22Rv1 (cell line): ENCODE measurements around the gene FHIT.

Experiments
- H3K27ac ChIP-seq: fragments of 450-650 bp; 2 replicates; pipeline ENCODE4 v1.5.1; 2017
- ZFX ChIP-seq: fragments of 450-650 bp; IDR thresholded peaks from 2 replicates; pipeline ENCODE4 v1.6.1; 2017; ENCODE audit warnings: antibody characterized with exemption, borderline replicate concordance
- TF ChIP-seq, protein P1 (sequence below): fragments of 450-650 bp; IDR thresholded peaks from 2 replicates; pipeline ENCODE4 v1.5.1; 2017; ENCODE audit warnings: mild to moderate bottlenecking

The FHIT gene

DNA sequence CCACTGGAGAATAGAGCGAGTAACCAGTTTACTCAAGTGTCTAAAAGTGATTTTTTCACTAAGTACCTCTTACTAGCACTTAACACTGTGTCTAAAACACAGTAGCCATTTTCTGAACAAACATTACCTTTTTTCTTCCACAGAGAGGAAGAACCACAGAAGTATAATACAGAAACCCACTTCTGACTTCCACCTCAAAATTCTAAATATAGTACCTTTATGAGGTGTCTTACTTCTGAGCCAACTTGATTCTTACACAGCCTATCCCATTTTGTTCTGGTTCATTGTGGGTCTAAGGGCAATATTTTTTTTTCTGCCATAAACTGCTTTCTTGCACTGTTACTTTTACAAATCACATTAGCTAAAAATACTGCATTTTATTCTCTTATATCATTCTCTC, 821.0 kb downstream of the FHIT start:
- TF ChIP-seq ZFX, result no peak
- TF ChIP-seq, protein P1, sequence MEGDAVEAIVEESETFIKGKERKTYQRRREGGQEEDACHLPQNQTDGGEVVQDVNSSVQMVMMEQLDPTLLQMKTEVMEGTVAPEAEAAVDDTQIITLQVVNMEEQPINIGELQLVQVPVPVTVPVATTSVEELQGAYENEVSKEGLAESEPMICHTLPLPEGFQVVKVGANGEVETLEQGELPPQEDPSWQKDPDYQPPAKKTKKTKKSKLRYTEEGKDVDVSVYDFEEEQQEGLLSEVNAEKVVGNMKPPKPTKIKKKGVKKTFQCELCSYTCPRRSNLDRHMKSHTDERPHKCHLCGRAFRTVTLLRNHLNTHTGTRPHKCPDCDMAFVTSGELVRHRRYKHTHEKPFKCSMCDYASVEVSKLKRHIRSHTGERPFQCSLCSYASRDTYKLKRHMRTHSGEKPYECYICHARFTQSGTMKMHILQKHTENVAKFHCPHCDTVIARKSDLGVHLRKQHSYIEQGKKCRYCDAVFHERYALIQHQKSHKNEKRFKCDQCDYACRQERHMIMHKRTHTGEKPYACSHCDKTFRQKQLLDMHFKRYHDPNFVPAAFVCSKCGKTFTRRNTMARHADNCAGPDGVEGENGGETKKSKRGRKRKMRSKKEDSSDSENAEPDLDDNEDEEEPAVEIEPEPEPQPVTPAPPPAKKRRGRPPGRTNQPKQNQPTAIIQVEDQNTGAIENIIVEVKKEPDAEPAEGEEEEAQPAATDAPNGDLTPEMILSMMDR, result no peak
- H3K27ac ChIP-seq, result no peak overlapping the region

DNA sequence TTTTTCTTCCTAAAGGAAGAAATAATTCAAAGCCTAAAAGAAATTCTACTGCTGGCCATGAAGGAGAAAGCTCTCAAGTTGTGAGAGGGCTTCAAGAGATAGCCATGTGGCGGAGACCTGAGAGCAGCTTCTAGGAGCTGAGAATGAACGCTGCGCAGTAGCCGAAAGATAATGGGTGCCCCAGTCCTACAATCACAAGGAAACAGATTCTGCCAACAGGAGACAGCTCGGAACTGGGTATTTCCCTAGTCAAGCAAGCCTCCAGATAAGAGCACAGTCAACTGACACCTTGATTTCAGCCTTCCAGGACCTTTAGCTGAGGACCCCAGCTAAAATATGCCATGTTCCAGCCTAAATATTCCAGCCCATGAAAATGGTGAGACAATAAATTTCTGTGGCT, 824.1 kb downstream of the FHIT start:
- H3K27ac ChIP-seq, result no peak overlapping the region
- no peak for TF ChIP-seq ZFX
- TF ChIP-seq, protein P1, result no peak

DNA sequence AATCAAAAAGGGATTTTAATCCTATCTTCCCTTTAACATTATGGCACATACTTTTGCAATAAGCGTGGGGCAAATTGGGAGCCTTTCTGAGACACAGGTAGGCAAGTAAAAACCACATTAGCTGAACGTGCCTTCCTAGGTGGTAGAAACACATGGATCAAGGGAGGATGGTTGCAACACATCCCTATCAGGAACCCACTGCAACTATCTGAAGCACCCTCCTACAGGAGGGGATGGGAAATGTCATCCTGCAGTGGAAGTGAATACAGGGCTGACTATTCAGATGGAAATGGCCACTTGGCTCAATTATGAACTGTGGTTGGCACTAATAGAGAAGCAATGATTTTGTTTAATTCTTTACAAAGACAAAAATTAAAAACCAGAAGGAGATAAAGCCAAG, 826.3 kb downstream of the FHIT start:
- no peak overlapping the region for H3K27ac ChIP-seq
- TF ChIP-seq, protein P1, result no peak
- no peak for TF ChIP-seq ZFX

DNA sequence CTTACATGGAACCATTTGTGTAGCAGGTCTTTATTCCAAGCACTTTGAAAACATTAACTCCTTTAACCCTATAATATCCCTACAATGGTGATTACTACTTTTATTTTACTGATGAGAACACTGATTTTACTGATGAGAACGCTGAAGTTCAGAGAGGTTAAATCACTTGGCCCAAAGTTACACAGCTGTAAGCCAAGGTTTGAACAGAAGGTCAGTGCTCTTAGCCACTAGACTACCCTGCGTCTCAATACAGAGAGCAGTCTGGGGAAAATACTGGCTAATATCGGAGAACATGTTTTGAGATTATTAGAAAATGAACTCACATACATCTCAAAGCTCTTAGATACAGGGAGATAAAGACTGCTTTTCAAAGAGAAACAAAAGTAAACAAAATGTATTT, 827.2 kb downstream of the FHIT start:
- no peak overlapping the region for H3K27ac ChIP-seq
- TF ChIP-seq, protein P1, result no peak
- no peak for TF ChIP-seq ZFX

DNA sequence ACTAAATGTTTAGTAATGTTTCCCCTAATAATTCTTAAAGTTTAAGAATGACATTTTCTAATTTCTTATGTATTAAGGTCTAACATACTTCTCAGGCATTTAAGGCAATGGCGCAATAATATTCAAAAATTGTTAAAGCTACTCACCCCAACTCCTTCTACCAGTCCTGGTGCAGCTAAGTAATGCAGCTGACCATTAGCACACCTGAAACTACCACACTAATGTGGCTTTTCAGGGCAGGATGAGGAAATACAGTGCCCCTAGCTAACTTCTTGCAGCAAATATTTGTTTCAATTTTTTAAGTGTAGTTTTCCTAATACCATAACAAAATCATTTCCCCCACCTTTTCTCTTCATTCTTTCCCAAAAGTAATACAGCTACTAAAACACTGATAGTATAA, 827.7 kb downstream of the FHIT start:
- no peak overlapping the region for H3K27ac ChIP-seq
- TF ChIP-seq, protein P1, result no peak
- TF ChIP-seq ZFX, result no peak

DNA sequence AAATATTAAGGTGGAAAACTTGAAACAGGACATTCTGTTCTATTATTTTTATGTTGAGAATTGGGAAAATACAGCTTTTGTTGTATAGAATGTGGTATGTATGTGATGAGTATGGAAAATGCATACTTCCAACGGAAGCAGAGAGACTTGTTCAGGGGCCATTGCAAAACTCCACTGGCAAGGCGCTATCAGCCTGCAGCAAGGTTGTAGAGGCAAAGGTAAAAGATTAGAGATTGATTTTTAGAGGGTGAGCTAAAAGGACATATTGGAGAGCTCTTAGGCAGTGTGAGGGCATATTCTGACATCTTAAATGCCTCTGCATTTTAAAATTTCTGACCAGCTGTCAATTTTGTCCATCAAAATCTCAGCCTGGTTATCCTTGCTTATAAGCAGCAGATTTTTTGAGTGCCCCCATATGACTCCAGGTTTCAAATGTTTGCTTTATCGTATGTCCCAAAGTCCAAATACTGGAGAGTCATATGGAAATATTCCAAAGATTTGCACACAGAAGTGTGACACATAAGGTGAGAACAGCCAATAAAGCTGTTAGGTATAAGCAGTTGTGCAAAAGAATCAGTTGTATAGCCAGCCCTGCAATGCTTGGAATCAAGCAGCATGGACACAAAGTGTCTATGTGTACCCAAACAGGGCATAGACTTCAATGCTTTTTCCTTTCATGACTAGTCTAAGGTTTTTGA, 829.4 kb downstream of the FHIT start:
- no peak for TF ChIP-seq ZFX
- TF ChIP-seq, protein P1, result no peak
- no peak overlapping the region for H3K27ac ChIP-seq

DNA sequence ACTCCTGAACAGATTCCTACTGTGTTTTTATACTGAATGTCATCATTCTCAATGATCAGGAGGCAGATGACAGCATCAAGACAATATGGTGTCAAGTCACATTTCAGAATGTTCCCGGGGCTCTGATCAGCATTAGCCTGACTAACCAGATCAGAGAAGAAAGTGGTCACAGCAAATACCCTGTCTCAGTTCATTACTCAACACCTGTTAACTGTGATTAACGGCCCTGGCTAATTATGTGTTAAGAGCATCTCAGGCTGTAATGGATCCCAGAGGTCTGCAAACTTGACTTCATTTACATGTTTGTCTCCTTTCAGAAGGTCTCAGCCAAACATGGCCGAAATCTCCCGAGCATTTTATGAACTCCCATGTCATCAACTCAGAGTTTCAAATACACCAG, 833.7 kb downstream of the FHIT start:
- H3K27ac ChIP-seq, result no peak overlapping the region
- TF ChIP-seq, protein P1, result no peak
- TF ChIP-seq ZFX, result no peak
